ENCODE results near the gene AGBL3.
"Not testable (repeated sequence)": the region's sequence is repeated elsewhere in the genome, so short reads cannot be mapped to it uniquely, and the experiment has no call there.

Gene AGBL3

DNA sequence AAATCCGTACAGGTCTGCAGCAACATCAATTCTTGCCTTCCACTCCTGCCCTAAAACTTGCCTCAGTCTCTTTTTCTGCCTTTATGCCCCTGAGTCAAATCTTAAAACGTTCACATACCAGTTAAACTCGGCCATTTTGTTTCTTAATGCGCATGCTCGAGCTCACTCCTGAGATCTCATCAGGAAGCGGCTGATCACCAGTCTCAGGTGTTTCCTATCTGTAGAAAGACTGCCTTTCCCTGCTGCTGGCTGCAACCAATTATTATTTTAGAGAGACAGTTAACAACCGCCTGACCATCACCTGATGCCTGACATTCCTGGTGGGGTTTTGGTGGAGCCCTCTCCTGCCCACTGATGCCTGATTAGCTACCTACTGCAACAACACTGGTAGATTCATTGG, 91.3 kb downstream of the AGBL3 start:
- no peak for DNase-seq (ENCODE audit: low spot score)

DNA sequence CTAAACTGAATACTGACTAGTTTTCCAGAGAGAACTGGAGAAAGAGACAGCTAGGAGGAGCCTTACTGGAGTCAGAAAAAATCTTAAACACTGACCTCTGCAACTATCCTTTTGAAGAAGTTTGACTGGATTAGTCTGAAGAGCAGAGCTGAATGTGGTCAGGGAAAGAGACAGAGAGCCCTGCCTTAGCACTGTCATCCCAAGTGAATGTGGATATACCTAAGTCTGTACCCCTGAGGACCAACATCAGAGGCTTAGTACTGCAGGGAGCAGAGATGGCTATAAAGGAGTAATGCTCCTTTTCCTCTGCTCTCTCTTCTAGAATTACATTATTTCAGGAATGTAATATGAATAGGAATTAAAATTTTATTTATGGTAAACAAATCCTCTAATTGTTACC, 91.7 kb downstream of the AGBL3 start:
- DNase-seq (ENCODE audit: low spot score) = no peak

GRCh38 chr7:135079068-135079467, 92.8 kb downstream of the AGBL3 start:
- DNase-seq (ENCODE audit: low spot score) = no peak

- no peak for DNase-seq (ENCODE audit: low spot score)
These were observed 96.7 kb downstream of the AGBL3 start for GRCh38 chr7:135083005-135083404.

GRCh38 chr7:135088566-135088965, 102.3 kb downstream of the AGBL3 start:
- DNase-seq (ENCODE audit: low spot score) = no peak

GRCh38 chr7:135091717-135092116, 105.4 kb downstream of the AGBL3 start:
- DNase-seq (ENCODE audit: low spot score) = no peak

- DNase-seq (ENCODE audit: low spot score) = no peak
These were observed 108.3 kb downstream of the AGBL3 start for GRCh38 chr7:135094472-135095237.

DNA sequence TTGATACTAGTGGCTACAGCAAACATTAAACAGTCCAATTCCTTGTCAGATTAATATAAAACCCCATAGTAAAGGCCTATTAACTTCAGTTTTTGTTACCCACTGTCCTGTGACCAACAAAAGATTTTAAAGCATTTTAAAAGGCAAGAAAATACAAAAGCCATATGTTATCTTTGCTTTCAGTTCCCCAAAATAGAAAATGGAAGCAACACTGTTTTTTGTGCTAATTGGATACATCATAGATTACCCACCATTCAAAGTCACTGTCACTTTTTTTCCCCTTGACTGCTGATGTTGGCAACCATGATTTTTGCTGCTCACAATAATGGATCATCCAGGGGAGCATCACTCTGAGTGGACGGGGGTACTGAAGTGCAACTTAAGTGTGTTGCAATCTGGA, 109.1 kb downstream of the AGBL3 start:
- no peak for DNase-seq (ENCODE audit: low spot score)

DNA sequence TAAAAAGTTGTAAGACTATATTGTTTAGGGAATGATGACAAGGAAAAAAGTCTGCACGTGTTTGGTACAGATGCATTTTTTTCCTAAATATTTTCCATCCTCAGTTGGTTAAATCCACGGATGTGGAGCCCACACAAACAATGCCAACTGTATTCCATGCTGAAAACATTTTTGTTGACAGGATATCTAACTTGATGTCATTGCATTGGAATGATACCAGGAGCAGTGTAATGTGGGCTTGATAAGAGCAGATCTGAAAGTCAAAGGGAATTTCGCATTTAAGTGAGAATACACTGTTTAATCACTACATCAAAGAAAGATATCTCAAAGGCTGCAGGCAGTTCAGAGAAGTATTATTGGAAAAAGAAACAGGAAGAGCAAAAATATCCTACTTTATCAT, 112.1 kb downstream of the AGBL3 start:
- no peak for DNase-seq (ENCODE audit: low spot score)

- DNase-seq (ENCODE audit: low spot score) = no peak
These were observed 114.5 kb downstream of the AGBL3 start for GRCh38 chr7:135100856-135101255.

- no peak for DNase-seq (ENCODE audit: low spot score)
These were observed 116.1 kb downstream of the AGBL3 start for GRCh38 chr7:135102372-135102771.

- no peak for DNase-seq (ENCODE audit: low spot score)
These were observed 123.3 kb downstream of the AGBL3 start for GRCh38 chr7:135109562-135109961.

- DNase-seq (ENCODE audit: low spot score) = no peak
These were observed 123.7 kb downstream of the AGBL3 start for GRCh38 chr7:135109976-135110375.

DNA sequence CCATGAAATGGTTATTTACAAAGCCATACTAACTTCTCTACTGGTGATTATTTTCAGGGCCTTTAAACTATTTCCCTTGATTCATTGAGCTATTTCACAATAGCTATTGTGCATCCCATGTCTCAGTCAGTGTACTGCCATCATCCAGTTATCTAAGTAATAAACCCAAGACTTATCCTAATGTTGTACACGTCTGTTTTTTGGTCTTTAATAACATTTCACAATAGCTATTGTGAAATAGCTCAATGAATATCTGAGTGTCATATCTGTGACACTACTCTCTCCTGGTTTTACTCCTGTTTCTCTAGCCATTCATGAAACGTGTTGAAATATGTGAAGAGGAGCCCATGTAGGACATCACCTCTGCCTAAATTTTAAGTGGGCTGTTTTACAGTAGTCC, 125.1 kb downstream of the AGBL3 start:
- no peak for DNase-seq (ENCODE audit: low spot score)

- no peak for DNase-seq (ENCODE audit: low spot score)
These were observed 128.3 kb downstream of the AGBL3 start for GRCh38 chr7:135114622-135115021.

GRCh38 chr7:135117096-135117495, 130.8 kb downstream of the AGBL3 start:
- DNase-seq (ENCODE audit: low spot score) = no peak

DNA sequence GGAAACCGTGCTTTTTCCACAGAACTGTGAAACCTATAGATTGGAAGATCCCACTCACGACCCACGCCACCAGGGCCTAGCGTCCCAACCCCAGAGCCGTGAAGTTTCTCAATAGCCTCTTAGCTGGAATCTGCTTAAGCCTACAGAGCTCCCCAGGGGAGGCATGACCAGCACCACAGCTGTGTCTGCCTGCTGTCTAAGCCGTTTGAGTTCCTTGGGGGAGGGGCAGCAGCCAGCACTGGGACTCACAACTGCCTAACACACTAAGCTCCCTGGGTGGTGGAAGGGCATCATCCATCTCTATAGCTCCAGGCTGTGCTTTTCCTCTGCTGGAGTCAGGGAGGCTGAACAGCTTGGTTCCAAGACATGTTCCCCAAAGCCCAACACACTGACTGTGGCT, 135.6 kb downstream of the AGBL3 start:
- no peak for DNase-seq (ENCODE audit: low spot score)

GRCh38 chr7:135124631-135125030, 138.3 kb downstream of the AGBL3 start:
- DNase-seq (ENCODE audit: low spot score) = not testable (repeated sequence)

GRCh38 chr7:135128931-135129330, 142.6 kb downstream of the AGBL3 start:
- no peak for DNase-seq (ENCODE audit: low spot score)

DNA sequence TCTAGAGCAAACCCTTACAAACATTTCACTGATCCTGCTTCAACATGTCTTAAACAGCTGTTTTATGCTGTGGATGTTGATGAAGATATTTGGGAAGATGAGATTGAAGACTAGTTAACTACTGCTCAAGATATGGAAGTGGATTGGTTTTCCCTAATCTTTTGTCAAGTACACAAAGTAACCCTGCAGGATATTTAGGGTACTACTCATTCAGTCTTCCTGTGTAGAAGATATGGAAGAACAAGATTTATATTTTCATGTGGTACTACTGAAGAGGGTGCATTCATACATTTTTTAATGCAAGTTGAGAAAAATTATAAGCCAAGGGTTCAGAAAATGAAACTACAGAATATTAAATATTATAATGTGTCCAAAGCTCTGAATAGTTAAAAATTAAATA, 143.3 kb downstream of the AGBL3 start:
- no peak for DNase-seq (ENCODE audit: low spot score)

DNA sequence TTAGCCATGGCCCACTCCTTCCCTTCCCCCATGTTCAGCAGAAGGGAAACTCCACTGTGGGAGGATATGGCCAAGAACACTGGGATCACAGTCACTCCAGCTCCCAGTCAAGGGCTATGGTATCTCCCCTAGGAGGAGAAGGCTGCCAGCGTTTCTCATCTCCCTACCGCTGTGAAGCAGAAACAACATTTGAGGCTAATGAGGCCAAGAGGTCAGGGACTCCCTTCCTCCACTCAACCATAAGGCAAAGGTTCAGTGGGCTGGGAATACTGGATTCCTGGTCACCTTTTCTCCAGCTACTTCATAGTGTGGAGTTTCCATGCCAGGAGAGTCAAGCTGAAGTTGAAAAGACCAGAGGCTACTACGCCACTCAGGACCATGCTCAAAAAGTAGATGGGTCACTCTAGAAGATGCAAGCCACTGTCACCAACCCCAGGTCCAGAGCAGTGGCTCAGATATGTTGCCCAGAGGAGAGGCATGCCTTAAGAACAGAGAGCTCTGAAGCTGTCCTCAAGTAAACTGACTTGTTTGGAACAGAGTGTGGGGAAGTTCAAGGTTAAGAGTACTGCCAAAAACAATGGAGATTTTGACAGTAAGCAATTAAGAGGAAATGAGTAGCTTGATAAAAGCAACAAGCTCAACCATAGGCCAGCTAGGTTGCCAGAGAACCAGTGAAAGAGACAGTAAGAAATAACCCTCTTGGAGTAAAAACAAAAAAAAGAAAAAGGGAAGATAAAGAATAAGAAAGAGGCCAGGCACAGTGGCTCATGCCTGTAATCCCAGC, 157.8 kb downstream of the AGBL3 start:
- no peak for DNase-seq (ENCODE audit: low spot score)

DNA sequence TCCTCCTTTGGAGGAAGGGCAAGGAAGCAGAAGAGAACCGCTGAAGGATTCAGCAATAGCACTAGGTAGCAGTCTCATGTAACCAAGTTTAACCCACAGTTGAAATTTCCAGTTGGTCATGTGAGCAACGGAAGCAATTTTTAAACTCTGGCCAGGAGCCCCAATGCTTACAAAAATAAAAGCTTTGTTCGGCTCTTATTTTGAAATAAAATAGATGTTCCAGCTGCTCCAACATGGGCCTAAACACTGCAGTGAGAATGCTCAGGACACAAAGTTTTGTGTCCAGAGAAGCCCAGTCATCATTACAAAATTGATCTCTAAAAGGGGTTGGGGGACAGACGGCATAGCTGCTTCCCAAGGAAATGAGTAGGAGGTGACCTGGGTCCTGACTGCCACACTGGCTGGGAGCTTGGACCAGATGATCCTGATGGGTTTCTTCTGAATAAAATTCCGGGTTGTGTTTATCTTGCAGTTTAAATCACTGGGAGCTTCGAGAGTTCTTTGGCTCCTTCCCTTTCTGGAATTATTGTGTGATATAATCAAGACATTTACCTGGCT, 161.1 kb downstream of the AGBL3 start:
- peak; percentile 39 for DNase-seq (ENCODE audit: low spot score)
